WTC11 (cell line): ENCODE data around the gene ITSN1. TPM values are rescaled to one million over a fixed set of nuclear protein-coding genes. Genes with fewer than 3 reads are reported as not detected.

Source experiments
- ATAC-seq: fragments of 200-7000 bp; cut with Tn5 transposase; 2 replicates; pipeline ENCODE4 v1.10.0; 2021; ENCODE audit warnings: mild to moderate bottlenecking, moderate library complexity
- CTCF ChIA-PET: fragments of 300-600 bp; sonication (Branson Sonifier 250); formaldehyde crosslinking; loops from one replicate; lab custom pipeline; 2021; ENCODE audit warnings: antibody characterized with exemption; lab: Charles Lee
- POLR2A ChIA-PET: fragments of 350-600 bp; sonication (Branson Sonifier 250); formaldehyde crosslinking; loops from one replicate; lab custom pipeline; 2021; ENCODE audit warnings: antibody characterized with exemption; lab: Charles Lee
- DNase-seq: peaks from one replicate; pipeline ENCODE4 v3.0.0; 2021; ENCODE audit warnings: low spot score
- H3K27ac Mint-ChIP-seq: 2 replicates; pipeline ENCODE4 v1.8.0; 2021; ENCODE audit warnings: mixed read lengths
- H3K27me3 Mint-ChIP-seq: 2 replicates; pipeline ENCODE4 v1.8.0; 2021; ENCODE audit warnings: low read depth, mild to moderate bottlenecking, moderate library complexity, mixed read lengths
- H3K36me3 Mint-ChIP-seq: 2 replicates; pipeline ENCODE4 v1.8.0; 2021; ENCODE audit warnings: mixed read lengths
- H3K4me1 Mint-ChIP-seq: 2 replicates; pipeline ENCODE4 v1.8.0; 2022; ENCODE audit warnings: mixed read lengths
- H3K4me3 Mint-ChIP-seq: 2 replicates; pipeline ENCODE4 v1.8.0; 2021; ENCODE audit warnings: mild to moderate bottlenecking, moderate library complexity, mixed read lengths
- H3K9me3 Mint-ChIP-seq: 2 replicates; pipeline ENCODE4 v1.8.0; 2021; ENCODE audit warnings: mixed read lengths
- IRF2 ChIP-seq: sonication (generic); formaldehyde crosslinking; IDR thresholded peaks from 2 replicates; pipeline ENCODE4 v1.8.0; 2022; ENCODE audit warnings: low read depth, missing genetic modification reagents, borderline replicate concordance
- PRDM15 ChIP-seq: sonication (generic); formaldehyde crosslinking; IDR thresholded peaks from 2 replicates; pipeline ENCODE4 v1.8.0; 2022; ENCODE audit warnings: missing genetic modification reagents
- SMAD3 ChIP-seq: sonication (generic); formaldehyde crosslinking; IDR thresholded peaks from 2 replicates; pipeline ENCODE4 v1.8.0; 2022; ENCODE audit warnings: missing genetic modification reagents, mild to moderate bottlenecking, borderline replicate concordance
- SP1 ChIP-seq: sonication (generic); formaldehyde crosslinking; conservative IDR thresholded peaks from 2 replicates; pipeline ENCODE4 v1.8.1; 2022; ENCODE audit warnings: missing genetic modification reagents
- STAT6 ChIP-seq: sonication (generic); formaldehyde crosslinking; conservative IDR thresholded peaks from 2 replicates; pipeline ENCODE4 v1.8.1; 2023; ENCODE audit warnings: mild to moderate bottlenecking, low read depth, missing genetic modification reagents, moderate library complexity
- ZNF263 ChIP-seq: sonication (generic); formaldehyde crosslinking; IDR thresholded peaks from 2 replicates; pipeline ENCODE4 v1.8.1; 2022; ENCODE audit warnings: low read depth, mild to moderate bottlenecking, moderate library complexity, missing genetic modification reagents
- ZNF281 ChIP-seq: sonication (generic); formaldehyde crosslinking; IDR thresholded peaks from 2 replicates; pipeline ENCODE4 v1.8.0; 2023; ENCODE audit warnings: mild to moderate bottlenecking, missing genetic modification reagents
- ZNF425 ChIP-seq: fragments of 250-450 bp; sonication (Bioruptor Pico); conservative IDR thresholded peaks from 2 replicates; pipeline ENCODE4 v1.9.0; 2021; ENCODE audit warnings: mild to moderate bottlenecking
- ZNF671 ChIP-seq: fragments of 250-450 bp; sonication (Bioruptor Pico); IDR thresholded peaks from 2 replicates; pipeline ENCODE4 v1.8.0; 2021; ENCODE audit warnings: mild to moderate bottlenecking
- ZSCAN18 ChIP-seq: fragments of 250-450 bp; sonication (Bioruptor Pico); IDR thresholded peaks from 2 replicates; pipeline ENCODE4 v2.1.2; 2022; ENCODE audit warnings: mild to moderate bottlenecking, moderate library complexity
- total RNA-seq: library from RNA; stranded (reverse); gene quantifications from 3 replicates; pipeline ENCODE4 v1.2.3, GENCODE V29; 2021
- TF ChIP-seq, protein P1 (sequence below): fragments of 250-450 bp; sonication (Bioruptor Pico); IDR thresholded peaks from 2 replicates; pipeline ENCODE4 v1.9.0; 2021; ENCODE audit warnings: mild to moderate bottlenecking, borderline replicate concordance
- TF ChIP-seq, protein P2 (sequence below): sonication (generic); formaldehyde crosslinking; conservative IDR thresholded peaks from 2 replicates; pipeline ENCODE4 v1.8.1; 2022; ENCODE audit warnings: mild to moderate bottlenecking, missing genetic modification reagents
- TF ChIP-seq, protein P3 (sequence below): sonication (generic); formaldehyde crosslinking; IDR thresholded peaks from 2 replicates; pipeline ENCODE4 v1.8.1; 2023; ENCODE audit warnings: mild to moderate bottlenecking, missing genetic modification reagents, borderline replicate concordance

The ITSN1 gene
- total RNA-seq, 1 experiment from 2014 or later = 69.6 TPM

GRCh38 chr21:33732038-33732437, 89.7 kb downstream of the ITSN1 start (continued):
- TF ChIP-seq, protein P1, sequence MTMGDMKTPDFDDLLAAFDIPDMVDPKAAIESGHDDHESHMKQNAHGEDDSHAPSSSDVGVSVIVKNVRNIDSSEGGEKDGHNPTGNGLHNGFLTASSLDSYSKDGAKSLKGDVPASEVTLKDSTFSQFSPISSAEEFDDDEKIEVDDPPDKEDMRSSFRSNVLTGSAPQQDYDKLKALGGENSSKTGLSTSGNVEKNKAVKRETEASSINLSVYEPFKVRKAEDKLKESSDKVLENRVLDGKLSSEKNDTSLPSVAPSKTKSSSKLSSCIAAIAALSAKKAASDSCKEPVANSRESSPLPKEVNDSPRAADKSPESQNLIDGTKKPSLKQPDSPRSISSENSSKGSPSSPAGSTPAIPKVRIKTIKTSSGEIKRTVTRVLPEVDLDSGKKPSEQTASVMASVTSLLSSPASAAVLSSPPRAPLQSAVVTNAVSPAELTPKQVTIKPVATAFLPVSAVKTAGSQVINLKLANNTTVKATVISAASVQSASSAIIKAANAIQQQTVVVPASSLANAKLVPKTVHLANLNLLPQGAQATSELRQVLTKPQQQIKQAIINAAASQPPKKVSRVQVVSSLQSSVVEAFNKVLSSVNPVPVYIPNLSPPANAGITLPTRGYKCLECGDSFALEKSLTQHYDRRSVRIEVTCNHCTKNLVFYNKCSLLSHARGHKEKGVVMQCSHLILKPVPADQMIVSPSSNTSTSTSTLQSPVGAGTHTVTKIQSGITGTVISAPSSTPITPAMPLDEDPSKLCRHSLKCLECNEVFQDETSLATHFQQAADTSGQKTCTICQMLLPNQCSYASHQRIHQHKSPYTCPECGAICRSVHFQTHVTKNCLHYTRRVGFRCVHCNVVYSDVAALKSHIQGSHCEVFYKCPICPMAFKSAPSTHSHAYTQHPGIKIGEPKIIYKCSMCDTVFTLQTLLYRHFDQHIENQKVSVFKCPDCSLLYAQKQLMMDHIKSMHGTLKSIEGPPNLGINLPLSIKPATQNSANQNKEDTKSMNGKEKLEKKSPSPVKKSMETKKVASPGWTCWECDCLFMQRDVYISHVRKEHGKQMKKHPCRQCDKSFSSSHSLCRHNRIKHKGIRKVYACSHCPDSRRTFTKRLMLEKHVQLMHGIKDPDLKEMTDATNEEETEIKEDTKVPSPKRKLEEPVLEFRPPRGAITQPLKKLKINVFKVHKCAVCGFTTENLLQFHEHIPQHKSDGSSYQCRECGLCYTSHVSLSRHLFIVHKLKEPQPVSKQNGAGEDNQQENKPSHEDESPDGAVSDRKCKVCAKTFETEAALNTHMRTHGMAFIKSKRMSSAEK (CRISPR knock-in tag) = no peak
- TF ChIP-seq ZNF425 (CRISPR knock-in tag) (no peak), SP1 (CRISPR knock-in tag) (no peak), PRDM15 (CRISPR knock-in tag) (no peak), ZSCAN18 (CRISPR knock-in tag) (no peak), SMAD3 (CRISPR knock-in tag) (no peak)
- TF ChIP-seq, protein P2, sequence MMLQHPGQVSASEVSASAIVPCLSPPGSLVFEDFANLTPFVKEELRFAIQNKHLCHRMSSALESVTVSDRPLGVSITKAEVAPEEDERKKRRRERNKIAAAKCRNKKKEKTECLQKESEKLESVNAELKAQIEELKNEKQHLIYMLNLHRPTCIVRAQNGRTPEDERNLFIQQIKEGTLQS (CRISPR knock-in tag) = no peak

GRCh38 chr21:33733601-33734000, 91.3 kb downstream of the ITSN1 start:
- DNase-seq = no peak
- Mint-ChIP-seq H3K27ac (no peak overlapping the region), H3K27me3 (no peaks in the 10 kb centered on the region), H3K36me3 (peaks cover 14% of the 10 kb centered on the region), H3K9me3 (no peaks in the 10 kb centered on the region), H3K4me3 (no peak overlapping the region), H3K4me1 (peaks cover 37% of the 10 kb centered on the region)
- POLR2A ChIA-PET = no interaction called here
- ATAC-seq = no peak
- CTCF ChIA-PET = interaction anchor here (1.1 to 1.3 kb wide), 2 partner anchors 128 to 168 kb away, joined by 3 to 6 read pairs; no protein-coding TSS in a partner anchor
- no peak for TF ChIP-seq IRF2 (CRISPR knock-in tag)
- TF ChIP-seq, protein P3, sequence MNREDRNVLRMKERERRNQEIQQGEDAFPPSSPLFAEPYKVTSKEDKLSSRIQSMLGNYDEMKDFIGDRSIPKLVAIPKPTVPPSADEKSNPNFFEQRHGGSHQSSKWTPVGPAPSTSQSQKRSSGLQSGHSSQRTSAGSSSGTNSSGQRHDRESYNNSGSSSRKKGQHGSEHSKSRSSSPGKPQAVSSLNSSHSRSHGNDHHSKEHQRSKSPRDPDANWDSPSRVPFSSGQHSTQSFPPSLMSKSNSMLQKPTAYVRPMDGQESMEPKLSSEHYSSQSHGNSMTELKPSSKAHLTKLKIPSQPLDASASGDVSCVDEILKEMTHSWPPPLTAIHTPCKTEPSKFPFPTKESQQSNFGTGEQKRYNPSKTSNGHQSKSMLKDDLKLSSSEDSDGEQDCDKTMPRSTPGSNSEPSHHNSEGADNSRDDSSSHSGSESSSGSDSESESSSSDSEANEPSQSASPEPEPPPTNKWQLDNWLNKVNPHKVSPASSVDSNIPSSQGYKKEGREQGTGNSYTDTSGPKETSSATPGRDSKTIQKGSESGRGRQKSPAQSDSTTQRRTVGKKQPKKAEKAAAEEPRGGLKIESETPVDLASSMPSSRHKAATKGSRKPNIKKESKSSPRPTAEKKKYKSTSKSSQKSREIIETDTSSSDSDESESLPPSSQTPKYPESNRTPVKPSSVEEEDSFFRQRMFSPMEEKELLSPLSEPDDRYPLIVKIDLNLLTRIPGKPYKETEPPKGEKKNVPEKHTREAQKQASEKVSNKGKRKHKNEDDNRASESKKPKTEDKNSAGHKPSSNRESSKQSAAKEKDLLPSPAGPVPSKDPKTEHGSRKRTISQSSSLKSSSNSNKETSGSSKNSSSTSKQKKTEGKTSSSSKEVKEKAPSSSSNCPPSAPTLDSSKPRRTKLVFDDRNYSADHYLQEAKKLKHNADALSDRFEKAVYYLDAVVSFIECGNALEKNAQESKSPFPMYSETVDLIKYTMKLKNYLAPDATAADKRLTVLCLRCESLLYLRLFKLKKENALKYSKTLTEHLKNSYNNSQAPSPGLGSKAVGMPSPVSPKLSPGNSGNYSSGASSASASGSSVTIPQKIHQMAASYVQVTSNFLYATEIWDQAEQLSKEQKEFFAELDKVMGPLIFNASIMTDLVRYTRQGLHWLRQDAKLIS (CRISPR knock-in tag) = no peak
- no peak for TF ChIP-seq ZNF263 (CRISPR knock-in tag)
- no peak for TF ChIP-seq ZNF671 (CRISPR knock-in tag)
- no peak for TF ChIP-seq ZNF281
- TF ChIP-seq STAT6 (CRISPR knock-in tag) = no peak
